DND-41 (cell line): ENCODE data around the gene TMEM204.

Experiments used
- ATAC-seq: fragments of 200-7000 bp; cut with Tn5 transposase; 3 replicates; pipeline ENCODE4 v1.9.1; 2021; ENCODE audit warnings: low read depth; ENCODE audit not compliant: insufficient read depth
- DNase-seq: peaks from one replicate; pipeline ENCODE4 v3.0.0-alpha.2; 2020
- H2AFZ ChIP-seq: 2 replicates; pipeline ENCODE4 v1.6.0; 2012; ENCODE audit warnings: low read depth, low read length
- H3K27ac ChIP-seq: 2 replicates; pipeline ENCODE4 v1.5.1; 2012; ENCODE audit warnings: low read length, inconsistent platforms
- H3K27me3 ChIP-seq: fragments of 200-600 bp; sonication (generic); 2 replicates; pipeline ENCODE4 v1.6.0; 2012; ENCODE audit warnings: low read length, mild to moderate bottlenecking, inconsistent platforms; ENCODE audit not compliant: insufficient read depth, poor library complexity
- H3K36me3 ChIP-seq: 2 replicates; pipeline ENCODE4 v1.5.1; 2012; ENCODE audit warnings: low read length, inconsistent platforms; ENCODE audit not compliant: insufficient read depth
- H3K4me1 ChIP-seq: 2 replicates; pipeline ENCODE4 v1.5.1; 2012; ENCODE audit warnings: mild to moderate bottlenecking, low read length; ENCODE audit not compliant: insufficient read depth
- H3K4me2 ChIP-seq: 2 replicates; pipeline ENCODE4 v1.6.0; 2012; ENCODE audit warnings: mild to moderate bottlenecking, moderate library complexity, low read length, inconsistent platforms; ENCODE audit not compliant: insufficient read depth
- H3K4me3 ChIP-seq, 2 experiments: fragments of 200-600 bp in 1 of 2; shearing (Covaris generic) in 1 of 2; 2 replicates each; pipeline ENCODE4 v1.5.1; 2012 to 2016; ENCODE audit warnings: inconsistent platforms in 2 of 2, low read length in 2 of 2, mild to moderate bottlenecking in 2 of 2, low read depth in 1 of 2, moderate library complexity in 1 of 2
- H3K79me2 ChIP-seq: 2 replicates; pipeline ENCODE4 v1.6.0; 2012; ENCODE audit warnings: low read length, inconsistent platforms; ENCODE audit not compliant: insufficient read depth
- H3K9ac ChIP-seq: 2 replicates; pipeline ENCODE4 v1.6.0; 2012; ENCODE audit warnings: low read depth, mild to moderate bottlenecking, inconsistent platforms, low read length, moderate library complexity
- H3K9me3 ChIP-seq: 2 replicates; pipeline ENCODE4 v1.5.1; 2012; ENCODE audit warnings: low read length, moderate library complexity, mild to moderate bottlenecking, inconsistent platforms; ENCODE audit not compliant: insufficient read depth, severe bottlenecking
- H4K20me1 ChIP-seq: 2 replicates; pipeline ENCODE4 v1.6.0; 2012; ENCODE audit warnings: low read length; ENCODE audit not compliant: insufficient read depth
- CTCF ChIP-seq: IDR thresholded peaks from 2 replicates; pipeline ENCODE4 v1.5.1; 2012; ENCODE audit warnings: borderline replicate concordance, low read length, moderate library complexity, mild to moderate bottlenecking; ENCODE audit not compliant: poor library complexity, severe bottlenecking; ENCODE audit errors: extremely low read depth
- EZH2 ChIP-seq: IDR thresholded peaks from 3 replicates; pipeline ENCODE4 v1.6.1; 2012; ENCODE audit warnings: borderline replicate concordance, low read depth, mild to moderate bottlenecking, moderate library complexity, low read length, inconsistent platforms; ENCODE audit not compliant: severe bottlenecking

The TMEM204 gene

DNA sequence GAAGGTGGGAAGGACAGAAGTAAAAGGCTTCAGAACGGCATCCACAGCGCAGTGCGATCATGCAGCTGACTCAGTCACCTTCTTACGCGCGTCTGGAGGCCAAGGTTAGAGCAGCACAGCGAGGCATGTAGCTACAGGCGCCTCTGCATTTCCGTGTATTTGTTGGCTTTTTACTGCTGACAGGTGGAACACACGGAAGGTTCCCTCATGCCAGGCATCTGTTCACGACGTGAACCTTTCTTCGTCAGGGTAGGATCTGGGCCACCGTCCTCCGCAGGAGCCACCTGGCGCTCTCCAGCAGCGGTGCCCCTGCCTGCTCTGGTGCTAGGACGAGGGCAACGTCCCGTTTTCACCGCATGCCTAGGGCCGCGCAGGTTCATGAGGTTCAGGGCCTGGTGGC, 15.3 kb downstream of the TMEM204 start:
- H2AFZ ChIP-seq, result no peak overlapping the region

GRCh38 chr16:1550069-1550468, 16.6 kb downstream of the TMEM204 start:
- Histone ChIP-seq H3K4me1 (no peaks in the 10 kb centered on the region), H3K27me3 (no peaks in the 10 kb centered on the region), H2AFZ (no peak overlapping the region), H3K36me3 (peaks cover 3% of the 10 kb centered on the region; the same call in 1 of the 2 replicates), H3K4me3 (no peak overlapping the region), H3K9me3 (no peaks in the 10 kb centered on the region), H3K4me2 (no peak overlapping the region), H3K9ac (no peak overlapping the region), H3K79me2 (no peaks in the 10 kb centered on the region), H3K27ac (no peak overlapping the region), H4K20me1 (no peaks in the 10 kb centered on the region)
- no peak for TF ChIP-seq EZH2
- no peak for TF ChIP-seq CTCF
- DNase-seq, result no peak
- no peak for ATAC-seq

More for the DNA sequence above, 15.3 kb downstream of the TMEM204 start:
- TF ChIP-seq EZH2 (no peak), CTCF (no peak)
- Histone ChIP-seq H3K9me3 (no peaks in the 10 kb centered on the region), H3K4me2 (no peak overlapping the region), H3K27ac (no peak overlapping the region), H3K9ac (no peak overlapping the region), H3K4me1 (no peaks in the 10 kb centered on the region), H3K27me3 (no peaks in the 10 kb centered on the region), H4K20me1 (no peaks in the 10 kb centered on the region), H3K4me3 (no peak overlapping the region), H3K79me2 (no peaks in the 10 kb centered on the region), H3K36me3 (no peaks in the 10 kb centered on the region)
- DNase-seq (no peak), ATAC-seq (no peak)

DNA sequence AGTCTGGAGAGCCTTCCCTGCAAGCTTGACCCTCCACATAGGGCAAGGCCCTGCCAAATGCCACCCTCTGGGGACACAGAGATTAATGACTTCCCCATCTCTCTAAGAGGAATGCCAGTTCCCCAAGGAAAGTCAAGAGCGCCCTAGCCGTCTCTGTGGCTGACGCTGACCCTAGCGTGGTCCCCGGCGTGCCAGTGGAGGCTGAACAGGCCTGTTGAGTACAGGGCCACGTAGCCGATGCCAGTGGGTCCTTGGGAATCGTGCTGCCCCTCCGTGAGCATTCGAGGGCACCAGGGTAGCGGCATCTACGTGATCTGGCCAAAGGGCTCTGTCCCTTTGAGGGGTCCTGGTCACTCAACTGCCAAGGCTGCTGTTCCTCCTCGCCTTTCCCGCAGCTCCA, 17.2 kb downstream of the TMEM204 start:
- no peak for DNase-seq
- Histone ChIP-seq H3K79me2 (no peaks in the 10 kb centered on the region), H3K9ac (no peak overlapping the region), H4K20me1 (no peaks in the 10 kb centered on the region), H3K27ac (no peak overlapping the region), H3K4me3 (no peak overlapping the region), H3K27me3 (no peaks in the 10 kb centered on the region), H2AFZ (no peak overlapping the region), H3K4me2 (no peak overlapping the region), H3K4me1 (no peaks in the 10 kb centered on the region), H3K36me3 (peaks cover 4% of the 10 kb centered on the region; the same call in 1 of the 2 replicates), H3K9me3 (no peaks in the 10 kb centered on the region)
- no peak for ATAC-seq
- TF ChIP-seq EZH2 (no peak), CTCF (no peak)

- DNase-seq, result no peak
- Histone ChIP-seq H3K4me1 (no peaks in the 10 kb centered on the region), H2AFZ (no peak overlapping the region), H3K4me3 (no peak overlapping the region), H4K20me1 (no peaks in the 10 kb centered on the region), H3K9me3 (no peaks in the 10 kb centered on the region), H3K36me3 (peaks cover 4% of the 10 kb centered on the region; the same call in 1 of the 2 replicates), H3K27me3 (no peaks in the 10 kb centered on the region), H3K27ac (no peak overlapping the region), H3K9ac (no peak overlapping the region), H3K79me2 (no peaks in the 10 kb centered on the region), H3K4me2 (no peak overlapping the region)
- ATAC-seq, result no peak
- TF ChIP-seq EZH2, result no peak
- TF ChIP-seq CTCF, result no peak
Measured at GRCh38 chr16:1551166-1551565, 17.7 kb downstream of the TMEM204 start.
